K562 (cell line): ENCODE data around the gene MINDY4. TPM values are rescaled to one million over a fixed set of nuclear protein-coding genes. Genes with fewer than 3 reads are reported as not detected.

ENCODE experiments used
- CCNT2 ChIP-seq: IDR thresholded peaks from 2 replicates; pipeline ENCODE4 v1.6.1; 2011; ENCODE audit warnings: borderline replicate concordance, low read depth, mild to moderate bottlenecking, moderate library complexity, mixed read lengths, low read length; ENCODE audit not compliant: insufficient read length; ENCODE audit errors: extremely low read depth
- CEBPB ChIP-seq: fragments of 450-650 bp; IDR thresholded peaks from 2 replicates; pipeline ENCODE4 v1.6.1; 2016; ENCODE audit warnings: missing genetic modification characterization, missing compliant biosample characterization
- E2F3 ChIP-seq: fragments of 250-450 bp; sonication (Bioruptor Pico); IDR thresholded peaks from 2 replicates; pipeline ENCODE4 v1.4.0; 2020; ENCODE audit warnings: mild to moderate bottlenecking
- ZEB2 ChIP-seq: fragments of 450-650 bp; IDR thresholded peaks from 2 replicates; pipeline ENCODE4 v1.6.1; 2016
- polyA plus RNA-seq, 8 experiments: library from polyadenylated mRNA; depleted of rRNA in 4 of 8; stranded (reverse) in 5 of 8; unstranded in 3 of 8; fragments of >200 nt; fragmentation: Nextera tagmentation in 2 of 8; fragmentation: Illumina TruSeq in 1 of 8; extraction: Ambion mirVana in 2 of 8; extraction: Trizol in 1 of 8; gene quantifications; 2 replicates each; pipeline versions ENCODE4 v1.2.1 to v1.2.3, GENCODE V29; 2011 to 2014; ENCODE audit warnings: inconsistent platforms in 1 of 8, missing spikeins in 1 of 8
- total RNA-seq, 7 experiments: library from RNA; depleted of rRNA in 6 of 7; stranded (reverse); fragments of >200 nt in 6 of 7; fragmentation: Illumina TruSeq in 2 of 7; extraction: Trizol in 2 of 7; gene quantifications; 2 replicates each; pipeline versions ENCODE4 v1.2.1 to v1.2.3, GENCODE V29; 2011 to 2021; ENCODE audit warnings: low replicate concordance in 1 of 7
- TF ChIP-seq, protein P1 (sequence below): sonication (generic); formaldehyde crosslinking; IDR thresholded peaks from 2 replicates; pipeline ENCODE4 v1.8.0; 2022; ENCODE audit warnings: missing genetic modification reagents, mild to moderate bottlenecking, moderate library complexity, borderline replicate concordance
- TF ChIP-seq, protein P2 (sequence below): fragments of 450-650 bp; IDR thresholded peaks from 2 replicates; pipeline ENCODE4 v1.6.1; 2018; ENCODE audit warnings: mild to moderate bottlenecking, low read depth; ENCODE audit not compliant: partially characterized antibody
- TF ChIP-seq, protein P3 (sequence below): fragments of 250-450 bp; sonication (Bioruptor Pico); IDR thresholded peaks from 2 replicates; pipeline ENCODE4 v1.5.0; 2022; ENCODE audit warnings: mild to moderate bottlenecking
- TF ChIP-seq, protein P4 (sequence below): fragments of 450-650 bp; conservative IDR thresholded peaks from 2 replicates; pipeline ENCODE4 v1.6.1; 2016; ENCODE audit warnings: missing genetic modification characterization, low read depth, mild to moderate bottlenecking, missing compliant biosample characterization, moderate library complexity
- TF ChIP-seq, protein P5 (sequence below): IDR thresholded peaks from 2 replicates; pipeline ENCODE4 v1.6.1; 2011; ENCODE audit not compliant: insufficient read length; ENCODE audit errors: extremely low read depth

MINDY4 gene
- total and polyA plus RNA-seq, 9 of the 15 experiments (the other 6 are each of a cell fraction or from before 2014, with no cell fraction given): 2.1 to 16.7 (median 11.0) TPM

DNA sequence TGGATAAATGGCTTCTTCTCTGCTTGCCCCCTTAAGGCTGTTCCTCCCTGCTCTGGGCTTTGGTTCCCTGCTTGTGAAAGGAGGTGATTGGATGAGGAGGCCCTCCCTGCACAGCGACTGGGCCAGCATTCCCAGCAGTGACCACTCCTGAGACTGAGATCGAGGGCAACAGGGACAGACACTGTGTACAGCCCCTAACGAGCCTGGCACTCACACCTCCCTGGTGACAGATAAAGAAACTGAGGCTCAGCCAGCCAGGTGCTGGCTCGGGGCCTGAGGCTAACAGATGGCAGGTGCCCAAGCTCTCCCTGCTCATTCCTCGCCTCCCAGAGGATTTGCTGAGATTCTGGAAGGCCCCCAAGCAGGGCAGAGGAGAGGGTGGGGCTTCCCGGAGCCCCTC lies 128.4 kb downstream of the MINDY4 start (continued):
- TF ChIP-seq, protein P1, sequence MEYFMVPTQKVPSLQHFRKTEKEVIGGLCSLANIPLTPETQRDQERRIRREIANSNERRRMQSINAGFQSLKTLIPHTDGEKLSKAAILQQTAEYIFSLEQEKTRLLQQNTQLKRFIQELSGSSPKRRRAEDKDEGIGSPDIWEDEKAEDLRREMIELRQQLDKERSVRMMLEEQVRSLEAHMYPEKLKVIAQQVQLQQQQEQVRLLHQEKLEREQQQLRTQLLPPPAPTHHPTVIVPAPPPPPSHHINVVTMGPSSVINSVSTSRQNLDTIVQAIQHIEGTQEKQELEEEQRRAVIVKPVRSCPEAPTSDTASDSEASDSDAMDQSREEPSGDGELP (CRISPR knock-in tag): no peak
- TF ChIP-seq, protein P2, sequence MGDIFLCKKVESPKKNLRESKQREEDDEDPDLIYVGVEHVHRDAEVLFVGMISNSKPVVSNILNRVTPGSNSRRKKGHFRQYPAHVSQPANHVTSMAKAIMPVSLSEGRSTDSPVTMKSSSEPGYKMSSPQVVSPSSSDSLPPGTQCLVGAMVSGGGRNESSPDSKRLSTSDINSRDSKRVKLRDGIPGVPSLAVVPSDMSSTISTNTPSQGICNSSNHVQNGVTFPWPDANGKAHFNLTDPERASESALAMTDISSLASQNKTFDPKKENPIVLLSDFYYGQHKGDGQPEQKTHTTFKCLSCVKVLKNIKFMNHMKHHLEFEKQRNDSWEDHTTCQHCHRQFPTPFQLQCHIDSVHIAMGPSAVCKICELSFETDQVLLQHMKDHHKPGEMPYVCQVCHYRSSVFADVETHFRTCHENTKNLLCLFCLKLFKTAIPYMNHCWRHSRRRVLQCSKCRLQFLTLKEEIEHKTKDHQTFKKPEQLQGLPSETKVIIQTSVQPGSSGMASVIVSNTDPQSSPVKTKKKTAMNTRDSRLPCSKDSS: no peak
- TF ChIP-seq, protein P3, sequence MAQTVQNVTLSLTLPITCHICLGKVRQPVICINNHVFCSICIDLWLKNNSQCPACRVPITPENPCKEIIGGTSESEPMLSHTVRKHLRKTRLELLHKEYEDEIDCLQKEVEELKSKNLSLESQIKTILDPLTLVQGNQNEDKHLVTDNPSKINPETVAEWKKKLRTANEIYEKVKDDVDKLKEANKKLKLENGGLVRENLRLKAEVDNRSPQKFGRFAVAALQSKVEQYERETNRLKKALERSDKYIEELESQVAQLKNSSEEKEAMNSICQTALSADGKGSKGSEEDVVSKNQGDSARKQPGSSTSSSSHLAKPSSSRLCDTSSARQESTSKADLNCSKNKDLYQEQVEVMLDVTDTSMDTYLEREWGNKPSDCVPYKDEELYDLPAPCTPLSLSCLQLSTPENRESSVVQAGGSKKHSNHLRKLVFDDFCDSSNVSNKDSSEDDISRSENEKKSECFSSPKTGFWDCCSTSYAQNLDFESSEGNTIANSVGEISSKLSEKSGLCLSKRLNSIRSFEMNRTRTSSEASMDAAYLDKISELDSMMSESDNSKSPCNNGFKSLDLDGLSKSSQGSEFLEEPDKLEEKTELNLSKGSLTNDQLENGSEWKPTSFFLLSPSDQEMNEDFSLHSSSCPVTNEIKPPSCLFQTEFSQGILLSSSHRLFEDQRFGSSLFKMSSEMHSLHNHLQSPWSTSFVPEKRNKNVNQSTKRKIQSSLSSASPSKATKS (CRISPR knock-in tag): no peak
- TF ChIP-seq CEBPB: no peak
- TF ChIP-seq ZEB2: no peak
- TF ChIP-seq, protein P4, sequence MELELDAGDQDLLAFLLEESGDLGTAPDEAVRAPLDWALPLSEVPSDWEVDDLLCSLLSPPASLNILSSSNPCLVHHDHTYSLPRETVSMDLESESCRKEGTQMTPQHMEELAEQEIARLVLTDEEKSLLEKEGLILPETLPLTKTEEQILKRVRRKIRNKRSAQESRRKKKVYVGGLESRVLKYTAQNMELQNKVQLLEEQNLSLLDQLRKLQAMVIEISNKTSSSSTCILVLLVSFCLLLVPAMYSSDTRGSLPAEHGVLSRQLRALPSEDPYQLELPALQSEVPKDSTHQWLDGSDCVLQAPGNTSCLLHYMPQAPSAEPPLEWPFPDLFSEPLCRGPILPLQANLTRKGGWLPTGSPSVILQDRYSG (tag): no peak
- TF ChIP-seq CCNT2: no peak
- TF ChIP-seq, protein P5, sequence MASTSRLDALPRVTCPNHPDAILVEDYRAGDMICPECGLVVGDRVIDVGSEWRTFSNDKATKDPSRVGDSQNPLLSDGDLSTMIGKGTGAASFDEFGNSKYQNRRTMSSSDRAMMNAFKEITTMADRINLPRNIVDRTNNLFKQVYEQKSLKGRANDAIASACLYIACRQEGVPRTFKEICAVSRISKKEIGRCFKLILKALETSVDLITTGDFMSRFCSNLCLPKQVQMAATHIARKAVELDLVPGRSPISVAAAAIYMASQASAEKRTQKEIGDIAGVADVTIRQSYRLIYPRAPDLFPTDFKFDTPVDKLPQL: no peak
- no peak for TF ChIP-seq E2F3
- TF ChIP-seq, all 486 proteins: peak for 0
